ENCODE measurements around the gene TRAM2.
A peak's percentile ranks its signal among the peaks of the same experiment; 100 is the strongest.

The TRAM2 gene

DNA sequence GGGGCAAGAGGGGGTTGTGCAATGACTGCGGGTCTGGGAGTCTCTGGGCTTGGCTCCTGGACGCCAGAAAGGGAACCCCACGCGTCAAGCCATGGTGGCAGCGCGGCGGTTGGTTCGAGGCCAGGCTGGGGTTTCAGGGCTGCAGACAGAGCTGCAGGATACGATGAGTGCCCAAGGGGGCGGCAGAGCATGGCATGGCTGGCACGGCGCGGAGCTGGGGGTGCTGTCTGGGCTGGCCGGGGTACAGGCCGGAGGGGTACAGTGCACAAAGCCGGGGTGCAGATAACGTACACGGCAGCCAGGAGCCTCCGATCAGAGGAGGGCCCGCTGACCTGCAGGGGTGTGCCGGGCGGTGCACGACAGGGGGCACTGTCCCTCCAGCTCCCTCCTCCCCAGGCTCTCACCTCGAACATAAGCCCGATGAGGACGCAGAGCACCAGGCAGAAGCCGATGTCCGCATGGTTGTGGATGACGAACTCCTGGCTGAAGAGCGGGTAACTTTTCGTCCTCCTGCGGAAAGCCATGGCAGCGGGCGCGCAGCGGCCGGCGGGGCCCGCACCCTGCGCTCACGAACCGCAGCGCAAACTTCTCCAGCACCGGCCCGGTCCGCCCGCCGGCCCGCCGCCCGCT, 353 bp downstream of the TRAM2 start:
- TF ChIP-seq, protein P1, sequence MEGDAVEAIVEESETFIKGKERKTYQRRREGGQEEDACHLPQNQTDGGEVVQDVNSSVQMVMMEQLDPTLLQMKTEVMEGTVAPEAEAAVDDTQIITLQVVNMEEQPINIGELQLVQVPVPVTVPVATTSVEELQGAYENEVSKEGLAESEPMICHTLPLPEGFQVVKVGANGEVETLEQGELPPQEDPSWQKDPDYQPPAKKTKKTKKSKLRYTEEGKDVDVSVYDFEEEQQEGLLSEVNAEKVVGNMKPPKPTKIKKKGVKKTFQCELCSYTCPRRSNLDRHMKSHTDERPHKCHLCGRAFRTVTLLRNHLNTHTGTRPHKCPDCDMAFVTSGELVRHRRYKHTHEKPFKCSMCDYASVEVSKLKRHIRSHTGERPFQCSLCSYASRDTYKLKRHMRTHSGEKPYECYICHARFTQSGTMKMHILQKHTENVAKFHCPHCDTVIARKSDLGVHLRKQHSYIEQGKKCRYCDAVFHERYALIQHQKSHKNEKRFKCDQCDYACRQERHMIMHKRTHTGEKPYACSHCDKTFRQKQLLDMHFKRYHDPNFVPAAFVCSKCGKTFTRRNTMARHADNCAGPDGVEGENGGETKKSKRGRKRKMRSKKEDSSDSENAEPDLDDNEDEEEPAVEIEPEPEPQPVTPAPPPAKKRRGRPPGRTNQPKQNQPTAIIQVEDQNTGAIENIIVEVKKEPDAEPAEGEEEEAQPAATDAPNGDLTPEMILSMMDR (IDR thresholded peaks at IDR 0.05; ENCODE audit: low read depth, low read length, missing control alignments), result peak; percentile 78
- DNase-seq (ENCODE audit: low read depth), result peak; percentile 62
- H3K4me3 ChIP-seq (ENCODE audit: low read depth, low read length), result peak overlapping the region; percentile 61

DNA sequence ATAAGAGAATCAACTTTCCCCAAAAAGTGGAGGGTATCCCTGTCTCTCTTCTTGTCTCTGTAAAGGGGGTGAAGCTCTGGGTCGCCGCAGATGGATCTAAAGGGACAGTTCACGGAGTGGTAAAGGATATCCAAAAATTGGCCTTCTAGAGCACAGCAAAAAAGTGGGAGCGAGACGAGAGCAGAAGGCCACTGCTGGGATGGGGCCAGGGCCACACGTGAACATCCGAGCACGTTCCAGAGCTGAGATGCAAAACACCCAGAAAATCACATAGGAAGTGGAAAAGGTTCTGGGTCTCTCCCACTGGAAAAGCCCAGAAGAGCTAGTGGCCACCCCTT, 837 bp downstream of the TRAM2 start:
- DNase-seq (ENCODE audit: low read depth), result no peak
- peak overlapping the region; percentile 61 for H3K4me3 ChIP-seq (ENCODE audit: low read depth, low read length)
- TF ChIP-seq, protein P1 (IDR thresholded peaks at IDR 0.05; ENCODE audit: low read depth, low read length, missing control alignments), result no peak

DNA sequence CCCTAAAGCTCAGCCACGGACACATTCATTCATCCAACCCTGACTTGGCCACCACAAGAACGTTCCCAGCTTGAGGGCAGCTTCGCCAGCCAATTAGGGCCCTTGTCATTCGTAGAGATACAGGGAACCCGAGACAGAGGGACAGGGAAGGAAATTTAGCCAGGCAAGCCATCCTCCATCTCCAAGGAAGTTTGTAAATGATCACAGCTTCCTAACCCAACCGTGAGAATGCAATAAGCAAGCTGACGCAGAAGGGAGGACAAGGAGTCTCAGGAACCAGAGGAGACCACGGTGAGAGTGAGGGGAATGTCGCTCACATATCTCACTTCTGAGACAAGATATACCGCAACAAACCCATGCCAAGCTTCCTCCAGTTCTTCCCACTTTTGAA, 1.4 kb downstream of the TRAM2 start:
- TF ChIP-seq, protein P1 (IDR thresholded peaks at IDR 0.05; ENCODE audit: low read depth, low read length, missing control alignments), result no peak
- peak overlapping the region; percentile 61 for H3K4me3 ChIP-seq (ENCODE audit: low read depth, low read length)
- DNase-seq (ENCODE audit: low read depth), result no peak

DNA sequence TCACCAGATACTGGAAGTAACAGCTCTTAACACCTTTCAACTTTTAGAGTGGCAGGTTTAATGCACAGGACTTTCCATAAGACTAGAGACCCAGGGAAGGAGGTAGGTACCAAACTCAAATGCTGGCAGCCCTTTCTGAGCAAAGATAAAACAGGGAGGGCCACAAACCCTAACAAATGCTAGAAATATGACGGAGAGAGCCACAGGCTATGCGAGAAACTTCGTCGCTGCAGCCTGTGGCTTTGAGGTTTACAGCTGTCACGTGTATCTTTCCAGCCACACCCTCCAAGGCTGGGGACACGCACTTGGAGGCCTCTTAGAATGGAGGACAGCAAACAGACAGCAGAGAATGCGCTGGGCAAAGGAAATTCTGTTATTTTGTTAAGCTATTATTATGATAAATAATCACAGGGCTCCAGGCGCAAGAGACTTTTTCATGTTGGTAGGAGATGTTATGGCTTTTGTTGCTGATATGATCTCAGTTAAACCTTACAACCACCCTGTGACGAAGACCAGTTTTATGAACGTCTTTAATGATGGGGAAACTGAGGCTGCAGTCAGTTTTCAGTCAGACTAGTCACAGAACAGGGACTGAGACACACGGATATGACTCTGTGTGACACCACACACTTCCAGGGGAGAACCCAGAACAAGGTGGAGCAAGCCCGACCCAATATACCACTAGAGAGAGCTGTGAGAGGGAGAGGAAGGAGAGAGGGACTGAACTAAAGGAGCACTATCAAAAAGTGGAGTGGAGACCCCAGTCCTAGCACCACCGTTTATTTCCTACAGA, 2.0 kb downstream of the TRAM2 start:
- H3K4me3 ChIP-seq (ENCODE audit: low read depth, low read length), result peak overlapping the region; percentile 61
- peak; percentile 35 for DNase-seq (ENCODE audit: low read depth)
- TF ChIP-seq, protein P1 (IDR thresholded peaks at IDR 0.05; ENCODE audit: low read depth, low read length, missing control alignments), result no peak

DNA sequence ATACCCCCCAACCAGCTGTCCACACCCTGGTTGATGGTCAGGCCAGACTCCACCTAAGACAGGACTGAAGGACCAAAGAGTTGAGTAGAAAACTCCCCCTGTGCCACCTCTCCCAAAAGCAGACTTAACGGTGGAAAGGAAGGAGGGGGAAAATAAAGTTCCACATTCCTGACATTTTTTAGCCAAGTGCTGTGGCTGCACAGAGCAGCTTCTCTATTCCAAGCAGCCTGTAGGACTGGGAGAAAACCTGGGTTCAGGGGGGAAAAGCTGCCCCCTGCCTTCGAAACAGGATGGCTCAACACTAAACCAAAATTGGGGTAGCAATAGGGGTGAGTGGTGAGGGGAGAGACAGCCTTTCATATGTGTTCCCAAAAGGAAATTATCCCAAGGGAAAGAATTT, 3.6 kb downstream of the TRAM2 start:
- DNase-seq (ENCODE audit: low read depth), result no peak
- TF ChIP-seq, protein P1 (IDR thresholded peaks at IDR 0.05; ENCODE audit: low read depth, low read length, missing control alignments), result no peak
- no peak overlapping the region for H3K4me3 ChIP-seq (ENCODE audit: low read depth, low read length)

DNA sequence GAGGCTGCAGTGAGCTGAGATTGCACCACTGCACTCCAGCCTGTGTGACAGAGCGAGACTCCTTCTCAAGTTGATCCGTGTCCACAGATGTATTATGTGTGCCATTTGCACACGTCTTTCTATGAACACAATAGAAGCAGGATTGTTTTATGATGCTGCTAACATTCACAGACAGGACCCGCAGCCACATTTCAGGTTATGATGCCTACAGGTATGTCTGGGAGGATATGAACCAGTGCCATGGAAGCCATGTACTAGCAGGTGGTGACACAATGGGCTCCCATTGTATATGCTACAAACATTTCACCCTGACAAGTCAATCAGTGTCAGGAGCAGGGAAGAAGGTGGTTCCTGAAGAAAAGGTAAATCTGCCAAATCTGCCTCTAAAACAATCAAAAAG, 4.3 kb downstream of the TRAM2 start:
- TF ChIP-seq, protein P1 (IDR thresholded peaks at IDR 0.05; ENCODE audit: low read depth, low read length, missing control alignments), result no peak
- no peak overlapping the region for H3K4me3 ChIP-seq (ENCODE audit: low read depth, low read length)
- DNase-seq (ENCODE audit: low read depth), result no peak
